GM21825 (cell line): ENCODE data around the gene NPPB.
"Not testable (repeated sequence)": the region's sequence is repeated elsewhere in the genome, so short reads cannot be mapped to it uniquely, and the experiment has no call there.

Experiments
- ATAC-seq: cut with Tn5 transposase; IDR thresholded peaks from one replicate; pipeline ENCODE4 v1.9.1; 2021; ENCODE audit warnings: mild to moderate bottlenecking, moderate library complexity; ENCODE audit not compliant: unreplicated experiment

NPPB gene

GRCh38 chr1:11858613-11858967 lies at the start of gene NPPB:
TSS of gene NPPB (minus strand) at chr1:11858945. CDS start at chr1:11858833, 112 bp downstream.
- no peak for ATAC-seq

GRCh38 chr1:11908095-11908675 lies 49.4 kb upstream of the NPPB start:
- peak; percentile 44 for ATAC-seq

- ATAC-seq, result peak; percentile 38
These were observed 48.7 kb upstream of the NPPB start for GRCh38 chr1:11907275-11908094.

GRCh38 chr1:11906870-11907269 lies 48.1 kb upstream of the NPPB start:
- ATAC-seq, result no peak

GRCh38 chr1:11904978-11905377 lies 46.2 kb upstream of the NPPB start:
- ATAC-seq, result no peak

- not testable (repeated sequence) for ATAC-seq
These were observed 45.4 kb upstream of the NPPB start for GRCh38 chr1:11904156-11904555.

GRCh38 chr1:11903210-11903609 lies 44.5 kb upstream of the NPPB start:
- no peak for ATAC-seq

GRCh38 chr1:11901446-11901845 lies 42.7 kb upstream of the NPPB start:
- ATAC-seq, result not testable (repeated sequence)

- no peak for ATAC-seq
These were observed 40.2 kb upstream of the NPPB start for GRCh38 chr1:11898831-11899467.

- no peak for ATAC-seq
These were observed 39.5 kb upstream of the NPPB start for GRCh38 chr1:11898086-11898785.

GRCh38 chr1:11894501-11894900 lies 35.8 kb upstream of the NPPB start:
- ATAC-seq, result not testable (repeated sequence)

- no peak for ATAC-seq
These were observed 35.1 kb upstream of the NPPB start for GRCh38 chr1:11893907-11894251.

GRCh38 chr1:11891433-11892186 lies 32.9 kb upstream of the NPPB start:
- no peak for ATAC-seq

- ATAC-seq, result no peak
These were observed 30.1 kb upstream of the NPPB start for GRCh38 chr1:11888877-11889208.

- no peak for ATAC-seq
These were observed 29.6 kb upstream of the NPPB start for GRCh38 chr1:11888206-11888876.

- ATAC-seq, result no peak
These were observed 28.9 kb upstream of the NPPB start for GRCh38 chr1:11887666-11888007.

- no peak for ATAC-seq
These were observed 28.4 kb upstream of the NPPB start for GRCh38 chr1:11886986-11887665.

- no peak for ATAC-seq
These were observed 27.2 kb upstream of the NPPB start for GRCh38 chr1:11885916-11886315.

GRCh38 chr1:11882814-11883538 lies 24.2 kb upstream of the NPPB start:
- no peak for ATAC-seq
